ENCODE data around the gene NAA80. TPM values are rescaled to one million over a fixed set of nuclear protein-coding genes. Genes with fewer than 3 reads are reported as not detected.
"Not testable (repeated sequence)": the region's sequence is repeated elsewhere in the genome, so short reads cannot be mapped to it uniquely, and the experiment has no call there.

NAA80 gene
- total RNA-seq, 1 donor = 11.2 TPM

GRCh38 chr3:50267280-50267913, 31.8 kb downstream of the NAA80 start:
- Histone ChIP-seq H3K4me1 (ENCODE audit: insufficient read depth, low read length) (no peaks in the 10 kb centered on the region), H3K4me3 (ENCODE audit: low read length) (no peak overlapping the region), H3K27me3 (ENCODE audit: insufficient read depth, low read length) (peaks cover 5% of the 10 kb centered on the region), H3K9me3 (ENCODE audit: low read depth, low read length) (no peaks in the 10 kb centered on the region)

- H3K27me3 ChIP-seq (ENCODE audit: insufficient read depth, low read length) = peaks cover 5% of the 10 kb centered on the region
- H3K4me3 ChIP-seq (ENCODE audit: low read length) = no peak overlapping the region
- no peaks in the 10 kb centered on the region for H3K9me3 ChIP-seq (ENCODE audit: low read depth, low read length)
- no peaks in the 10 kb centered on the region for H3K4me1 ChIP-seq (ENCODE audit: insufficient read depth, low read length)
Observed at GRCh38 chr3:50266836-50267235, 32.4 kb downstream of the NAA80 start.

GRCh38 chr3:50266017-50266416, 33.2 kb downstream of the NAA80 start:
- Histone ChIP-seq H3K4me1 (ENCODE audit: insufficient read depth, low read length) (no peaks in the 10 kb centered on the region), H3K27me3 (ENCODE audit: insufficient read depth, low read length) (peaks cover 5% of the 10 kb centered on the region), H3K4me3 (ENCODE audit: low read length) (no peak overlapping the region), H3K9me3 (ENCODE audit: low read depth, low read length) (no peaks in the 10 kb centered on the region)

- H3K4me3 ChIP-seq (ENCODE audit: low read length) = no peak overlapping the region
- no peaks in the 10 kb centered on the region for H3K9me3 ChIP-seq (ENCODE audit: low read depth, low read length)
- H3K4me1 ChIP-seq (ENCODE audit: insufficient read depth, low read length) = peaks cover 3% of the 10 kb centered on the region
- peaks cover 5% of the 10 kb centered on the region for H3K27me3 ChIP-seq (ENCODE audit: insufficient read depth, low read length)
Observed at GRCh38 chr3:50265571-50265970, 33.6 kb downstream of the NAA80 start.

DNA sequence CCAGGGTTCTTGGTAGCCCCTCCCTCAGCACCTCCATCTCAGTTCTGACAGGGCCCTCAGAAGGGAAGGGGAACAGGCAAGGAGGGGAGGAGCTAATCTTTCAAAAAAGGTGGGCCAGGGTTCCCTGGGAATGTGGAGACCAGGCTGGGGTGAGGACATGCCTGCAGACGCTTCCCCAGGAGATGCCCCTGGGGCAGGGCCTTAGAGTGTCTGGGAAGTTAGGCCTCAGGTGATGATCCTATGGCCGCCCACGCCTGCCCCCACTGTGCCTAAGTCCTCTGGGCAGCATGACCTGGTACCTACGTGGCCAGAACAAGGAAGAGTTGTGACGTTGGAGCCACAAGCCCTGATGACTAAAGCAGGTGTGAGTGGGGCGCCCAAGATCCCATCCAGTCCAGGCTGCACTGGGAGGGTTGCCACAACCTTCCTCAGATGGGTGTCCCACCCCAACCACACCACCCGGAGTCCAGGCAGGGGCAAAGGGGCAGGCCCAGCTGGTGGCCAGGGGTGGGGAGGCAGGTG, 34.2 kb downstream of the NAA80 start:
- H3K4me3 ChIP-seq (ENCODE audit: low read length) = no peak overlapping the region
- H3K9me3 ChIP-seq (ENCODE audit: low read depth, low read length) = no peaks in the 10 kb centered on the region
- H3K4me1 ChIP-seq (ENCODE audit: insufficient read depth, low read length) = peaks cover 7% of the 10 kb centered on the region
- H3K27me3 ChIP-seq (ENCODE audit: insufficient read depth, low read length) = peaks cover 5% of the 10 kb centered on the region

- Histone ChIP-seq H3K9me3 (ENCODE audit: low read depth, low read length) (no peaks in the 10 kb centered on the region), H3K4me1 (ENCODE audit: insufficient read depth, low read length) (peaks cover 12% of the 10 kb centered on the region), H3K4me3 (ENCODE audit: low read length) (no peak overlapping the region), H3K27me3 (ENCODE audit: insufficient read depth, low read length) (peaks cover 5% of the 10 kb centered on the region)
Observed at GRCh38 chr3:50264383-50264963, 34.7 kb downstream of the NAA80 start.

GRCh38 chr3:50263478-50264382, 35.5 kb downstream of the NAA80 start:
- H3K9me3 ChIP-seq (ENCODE audit: low read depth, low read length) = no peaks in the 10 kb centered on the region
- H3K4me3 ChIP-seq (ENCODE audit: low read length) = no peak overlapping the region
- H3K4me1 ChIP-seq (ENCODE audit: insufficient read depth, low read length) = peaks cover 18% of the 10 kb centered on the region
- H3K27me3 ChIP-seq (ENCODE audit: insufficient read depth, low read length) = peaks cover 5% of the 10 kb centered on the region

DNA sequence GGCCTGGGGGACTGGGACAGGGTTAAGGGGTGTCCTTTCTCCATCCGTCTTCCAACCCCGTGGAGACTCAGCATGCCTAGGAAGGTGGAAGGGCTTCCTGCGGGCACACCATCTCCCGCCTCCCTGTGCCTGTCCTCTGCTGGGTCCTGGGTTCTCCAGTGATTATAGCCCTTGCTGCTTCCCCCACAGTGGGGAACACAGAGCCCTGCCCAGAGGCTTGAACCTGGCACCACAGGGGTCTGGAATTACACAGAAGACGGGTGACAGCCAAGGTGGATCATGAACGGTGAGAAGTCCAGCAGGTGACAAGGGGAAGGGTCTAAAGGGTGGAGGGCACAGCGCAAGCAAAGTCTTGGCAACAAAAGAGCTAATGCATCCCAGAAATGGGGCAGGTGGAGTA, 36.4 kb downstream of the NAA80 start:
- no peaks in the 10 kb centered on the region for H3K9me3 ChIP-seq (ENCODE audit: low read depth, low read length)

GRCh38 chr3:50262200-50262599, 37.0 kb downstream of the NAA80 start:
- H3K4me1 ChIP-seq (ENCODE audit: insufficient read depth, low read length) = peaks cover 18% of the 10 kb centered on the region
- H3K27me3 ChIP-seq (ENCODE audit: insufficient read depth, low read length); H3K9me3 ChIP-seq (ENCODE audit: low read depth, low read length); H3K4me3 ChIP-seq (ENCODE audit: low read length): not testable (repeated sequence)

More for the DNA sequence above, 36.4 kb downstream of the NAA80 start:
- Histone ChIP-seq H3K4me1 (ENCODE audit: insufficient read depth, low read length) (peaks cover 18% of the 10 kb centered on the region), H3K27me3 (ENCODE audit: insufficient read depth, low read length) (peaks cover 5% of the 10 kb centered on the region), H3K4me3 (ENCODE audit: low read length) (no peak overlapping the region)

DNA sequence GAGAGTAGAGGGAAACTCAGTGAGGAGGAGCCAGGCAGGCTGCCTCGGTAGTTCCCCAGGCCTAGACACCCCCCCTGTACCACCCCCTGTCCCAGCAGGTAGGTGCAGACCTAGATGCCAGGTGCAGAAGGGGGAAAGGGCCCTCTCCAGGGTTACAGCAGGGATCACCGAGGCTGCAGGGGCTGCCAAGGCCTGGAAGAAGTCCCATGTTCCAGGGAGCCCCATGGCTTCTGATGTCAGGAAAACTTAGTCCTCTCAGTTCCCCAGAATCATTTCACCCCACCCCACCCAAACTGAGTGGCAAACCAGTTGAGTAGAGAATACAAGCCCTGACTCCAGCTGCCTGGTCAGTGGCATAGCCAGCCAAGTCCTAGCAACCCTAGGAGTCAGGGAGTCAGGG, 37.7 kb downstream of the NAA80 start:
- no peaks in the 10 kb centered on the region for H3K27me3 ChIP-seq (ENCODE audit: insufficient read depth, low read length)
- H3K4me1 ChIP-seq (ENCODE audit: insufficient read depth, low read length) = peaks cover 18% of the 10 kb centered on the region
- H3K4me3 ChIP-seq (ENCODE audit: low read length) = no peak overlapping the region
- H3K9me3 ChIP-seq (ENCODE audit: low read depth, low read length) = no peaks in the 10 kb centered on the region

- peaks cover 18% of the 10 kb centered on the region for H3K4me1 ChIP-seq (ENCODE audit: insufficient read depth, low read length)
- no peak overlapping the region for H3K4me3 ChIP-seq (ENCODE audit: low read length)
- no peaks in the 10 kb centered on the region for H3K9me3 ChIP-seq (ENCODE audit: low read depth, low read length)
- H3K27me3 ChIP-seq (ENCODE audit: insufficient read depth, low read length) = no peaks in the 10 kb centered on the region
Observed at GRCh38 chr3:50260942-50261441, 38.2 kb downstream of the NAA80 start.

GRCh38 chr3:50260027-50260941, 38.9 kb downstream of the NAA80 start:
- Histone ChIP-seq H3K4me1 (ENCODE audit: insufficient read depth, low read length) (peaks cover 21% of the 10 kb centered on the region), H3K4me3 (ENCODE audit: low read length) (peak overlapping the region; percentile 4), H3K9me3 (ENCODE audit: low read depth, low read length) (no peaks in the 10 kb centered on the region), H3K27me3 (ENCODE audit: insufficient read depth, low read length) (no peaks in the 10 kb centered on the region)

DNA sequence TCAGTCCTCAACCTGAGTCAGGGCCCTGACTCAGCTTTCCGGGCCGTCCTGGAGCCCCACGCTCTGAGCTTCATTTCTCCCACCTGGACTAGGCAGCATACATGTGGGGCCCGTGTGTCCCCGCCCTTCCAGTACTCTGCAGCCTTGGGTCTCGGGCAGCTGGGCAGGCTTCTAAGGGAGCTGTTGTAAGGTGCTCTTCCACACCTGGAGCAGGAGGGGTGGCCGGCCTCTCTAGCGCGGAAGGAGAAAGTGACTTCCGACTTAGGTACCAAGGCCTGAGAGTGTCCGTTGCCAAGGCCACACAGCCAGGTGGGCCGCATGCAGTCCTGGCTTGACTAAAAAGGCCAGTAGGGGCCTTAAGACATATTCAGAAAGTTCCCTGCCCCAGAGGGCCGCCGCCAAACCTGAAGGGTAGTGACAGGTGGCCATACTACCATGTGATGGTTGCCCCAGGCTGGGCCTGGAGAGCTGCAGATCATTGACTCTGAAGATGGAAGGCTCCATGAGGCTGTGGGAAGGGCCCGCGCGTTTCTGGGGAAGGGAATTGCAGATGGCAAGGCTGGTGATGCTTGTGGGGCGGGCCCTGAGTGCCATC, 39.7 kb downstream of the NAA80 start:
- Histone ChIP-seq H3K4me3 (ENCODE audit: low read length) (no peak overlapping the region), H3K27me3 (ENCODE audit: insufficient read depth, low read length) (no peaks in the 10 kb centered on the region), H3K4me1 (ENCODE audit: insufficient read depth, low read length) (peaks cover 29% of the 10 kb centered on the region), H3K9me3 (ENCODE audit: low read depth, low read length) (no peaks in the 10 kb centered on the region)

DNA sequence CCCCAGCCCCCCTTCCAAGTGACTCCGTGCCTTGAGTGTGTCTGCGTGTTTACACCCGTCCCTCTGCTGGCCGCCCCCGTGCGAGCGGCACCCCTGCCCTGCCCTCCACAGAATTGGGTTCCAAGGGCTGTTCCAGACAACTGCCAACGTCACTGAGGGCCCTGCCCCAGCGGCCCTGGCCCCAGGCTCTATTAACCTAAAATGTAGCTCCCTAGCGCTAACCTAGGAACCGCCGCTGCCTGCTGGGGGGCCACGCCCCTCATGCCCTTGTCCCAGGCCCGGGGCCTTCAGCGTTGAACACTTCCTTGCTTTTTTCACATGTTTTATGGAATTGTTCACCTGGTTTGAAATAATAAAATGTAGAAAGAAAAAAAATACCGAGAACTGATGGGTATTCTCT, 40.2 kb downstream of the NAA80 start:
- H3K4me1 ChIP-seq (ENCODE audit: insufficient read depth, low read length) = peaks cover 34% of the 10 kb centered on the region
- no peaks in the 10 kb centered on the region for H3K27me3 ChIP-seq (ENCODE audit: insufficient read depth, low read length)
- H3K4me3 ChIP-seq (ENCODE audit: low read length) = no peak overlapping the region
- no peaks in the 10 kb centered on the region for H3K9me3 ChIP-seq (ENCODE audit: low read depth, low read length)

All from mononuclear cell (primary cell).